GM12875 (cell line): ENCODE results near the gene CTBP1.

Experiments
- H3K4me3 ChIP-seq: one replicate; pipeline ENCODE4 v1.5.1; 2011; ENCODE audit warnings: low read depth, low read length, control low read depth
- CTCF ChIP-seq: IDR thresholded peaks from 2 replicates; pipeline ENCODE4 v1.5.1; 2011; ENCODE audit warnings: low read depth, mild to moderate bottlenecking, control low read depth, inconsistent platforms, low read length, moderate library complexity, borderline replicate concordance; ENCODE audit not compliant: insufficient read depth

The CTBP1 gene

GRCh38 chr4:1277667-1278665 is 29.0 kb upstream of the CTBP1 start:
- TF ChIP-seq CTCF = no peak
- H3K4me3 ChIP-seq = no peak overlapping the region

GRCh38 chr4:1276984-1277383 is 28.1 kb upstream of the CTBP1 start:
- no peak for TF ChIP-seq CTCF
- no peak overlapping the region for H3K4me3 ChIP-seq

- no peak overlapping the region for H3K4me3 ChIP-seq
- no peak for TF ChIP-seq CTCF
Observed at GRCh38 chr4:1274871-1275270, 25.9 kb upstream of the CTBP1 start.

GRCh38 chr4:1271686-1272085 is 22.8 kb upstream of the CTBP1 start:
- no peak for TF ChIP-seq CTCF
- H3K4me3 ChIP-seq = no peak overlapping the region

GRCh38 chr4:1269209-1269608 is 20.3 kb upstream of the CTBP1 start:
- no peak for TF ChIP-seq CTCF
- H3K4me3 ChIP-seq = no peak overlapping the region

- TF ChIP-seq CTCF = no peak
- H3K4me3 ChIP-seq = peak overlapping the region; percentile 33
Observed at GRCh38 chr4:1266881-1267763, 18.2 kb upstream of the CTBP1 start.
